ENCODE measurements around the gene AACS.
"Not testable (repeated sequence)": the region's sequence is repeated elsewhere in the genome, so short reads cannot be mapped to it uniquely, and the experiment has no call there.

The AACS gene

GRCh38 chr12:125069616-125070015, 4.4 kb downstream of the AACS start:
- no peak for DNase-seq (ENCODE audit: low spot score)
- H3K27ac ChIP-seq = no peak overlapping the region
- H3K4me3 ChIP-seq = no peak overlapping the region
- TF ChIP-seq, protein P1, sequence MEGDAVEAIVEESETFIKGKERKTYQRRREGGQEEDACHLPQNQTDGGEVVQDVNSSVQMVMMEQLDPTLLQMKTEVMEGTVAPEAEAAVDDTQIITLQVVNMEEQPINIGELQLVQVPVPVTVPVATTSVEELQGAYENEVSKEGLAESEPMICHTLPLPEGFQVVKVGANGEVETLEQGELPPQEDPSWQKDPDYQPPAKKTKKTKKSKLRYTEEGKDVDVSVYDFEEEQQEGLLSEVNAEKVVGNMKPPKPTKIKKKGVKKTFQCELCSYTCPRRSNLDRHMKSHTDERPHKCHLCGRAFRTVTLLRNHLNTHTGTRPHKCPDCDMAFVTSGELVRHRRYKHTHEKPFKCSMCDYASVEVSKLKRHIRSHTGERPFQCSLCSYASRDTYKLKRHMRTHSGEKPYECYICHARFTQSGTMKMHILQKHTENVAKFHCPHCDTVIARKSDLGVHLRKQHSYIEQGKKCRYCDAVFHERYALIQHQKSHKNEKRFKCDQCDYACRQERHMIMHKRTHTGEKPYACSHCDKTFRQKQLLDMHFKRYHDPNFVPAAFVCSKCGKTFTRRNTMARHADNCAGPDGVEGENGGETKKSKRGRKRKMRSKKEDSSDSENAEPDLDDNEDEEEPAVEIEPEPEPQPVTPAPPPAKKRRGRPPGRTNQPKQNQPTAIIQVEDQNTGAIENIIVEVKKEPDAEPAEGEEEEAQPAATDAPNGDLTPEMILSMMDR (IDR thresholded peaks at IDR 0.05) = no peak

- Histone ChIP-seq H3K4me3 (no peak overlapping the region), H3K27ac (no peak overlapping the region)
- no peak for DNase-seq (ENCODE audit: low spot score)
- TF ChIP-seq, protein P1 (IDR thresholded peaks at IDR 0.05) = no peak
Measured at GRCh38 chr12:125070112-125070511, 4.9 kb downstream of the AACS start.

DNA sequence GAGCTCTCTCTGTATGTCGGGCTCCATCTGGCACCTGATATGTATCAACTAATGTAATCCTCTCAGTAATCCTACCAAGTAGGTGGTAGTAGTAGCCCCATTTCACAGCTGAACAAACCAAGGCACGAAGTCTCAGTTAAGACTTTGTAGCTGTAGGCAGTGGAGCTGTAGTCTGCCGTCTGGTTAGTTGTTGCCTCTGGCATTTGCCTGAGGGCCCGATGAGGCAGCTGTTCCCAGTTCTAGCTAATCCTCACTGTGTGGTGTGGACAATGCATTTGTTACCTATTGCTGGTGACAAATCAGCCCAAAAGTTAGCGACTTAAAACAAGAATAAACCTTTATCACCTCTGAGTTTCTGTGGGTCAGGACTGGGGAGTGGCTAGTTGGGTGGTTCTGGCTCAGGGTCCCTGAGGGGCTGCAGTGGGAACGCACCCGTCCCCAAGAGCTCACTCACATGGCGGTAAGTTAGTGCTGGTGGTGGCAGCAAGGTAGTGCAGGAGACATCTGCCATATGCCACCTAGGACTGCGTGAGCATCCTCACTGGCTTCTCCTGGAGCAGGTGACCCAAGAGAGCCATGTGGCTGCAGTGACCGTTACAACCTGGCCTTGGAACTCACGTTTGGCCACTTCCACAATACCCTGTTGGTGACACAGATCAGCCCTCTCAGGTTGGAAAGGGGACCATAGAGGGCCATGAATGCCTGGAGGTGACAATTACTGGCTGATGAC, 5.6 kb downstream of the AACS start:
- Histone ChIP-seq H3K27ac (no peak overlapping the region), H3K4me3 (no peak overlapping the region)
- TF ChIP-seq, protein P1 (IDR thresholded peaks at IDR 0.05) = no peak
- DNase-seq (ENCODE audit: low spot score) = no peak

GRCh38 chr12:125071456-125071855, 6.2 kb downstream of the AACS start:
- TF ChIP-seq, protein P1 (IDR thresholded peaks at IDR 0.05) = no peak
- H3K27ac ChIP-seq = no peak overlapping the region
- no peak for DNase-seq (ENCODE audit: low spot score)
- H3K4me3 ChIP-seq = no peak overlapping the region

DNA sequence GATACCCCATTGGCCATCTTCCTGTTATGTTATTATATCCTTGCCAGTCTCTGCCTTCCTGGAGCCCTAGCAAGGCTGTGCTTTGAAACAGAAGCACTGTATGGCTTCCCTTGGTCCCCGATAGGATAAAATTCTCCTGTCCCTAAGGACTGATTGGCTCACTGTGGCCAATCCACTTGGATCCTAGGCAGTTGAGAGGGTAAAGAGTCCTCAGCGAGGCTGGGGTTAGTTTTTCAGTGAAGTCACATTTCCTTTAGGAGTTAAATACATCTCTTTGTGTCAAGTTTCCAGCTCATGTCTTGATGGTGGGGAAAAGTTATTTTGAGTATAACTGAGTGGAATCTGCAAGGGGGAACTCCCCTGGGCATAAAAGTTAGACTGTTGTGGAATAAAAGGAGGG, 7.3 kb downstream of the AACS start:
- H3K27ac ChIP-seq = no peak overlapping the region
- TF ChIP-seq, protein P1 (IDR thresholded peaks at IDR 0.05) = no peak
- no peak for DNase-seq (ENCODE audit: low spot score)
- H3K4me3 ChIP-seq = no peak overlapping the region

- H3K27ac ChIP-seq; H3K4me3 ChIP-seq; DNase-seq (ENCODE audit: low spot score): not testable (repeated sequence)
Measured at GRCh38 chr12:125074294-125074693, 9.1 kb downstream of the AACS start.

GRCh38 chr12:125076103-125076502, 10.9 kb downstream of the AACS start:
- no peak for DNase-seq (ENCODE audit: low spot score)
- no peak overlapping the region for H3K4me3 ChIP-seq
- no peak overlapping the region for H3K27ac ChIP-seq
- TF ChIP-seq, protein P1 (IDR thresholded peaks at IDR 0.05) = no peak
